ENCODE measurements around the gene UST.
"Not testable (repeated sequence)": the region's sequence is repeated elsewhere in the genome, so short reads cannot be mapped to it uniquely, and the experiment has no call there.

The UST gene

GRCh38 chr6:148736774-148737412, 9.9 kb upstream of the UST start:
- DNase-seq (ENCODE audit: low spot score), result no peak

GRCh38 chr6:148737806-148738205, 9.0 kb upstream of the UST start:
- no peak for DNase-seq (ENCODE audit: low spot score)

GRCh38 chr6:148738946-148739821, 7.6 kb upstream of the UST start:
- DNase-seq (ENCODE audit: low spot score), result no peak

- no peak for DNase-seq (ENCODE audit: low spot score)
These were observed 7.1 kb upstream of the UST start for GRCh38 chr6:148739822-148740128.

- DNase-seq (ENCODE audit: low spot score), result no peak
These were observed 3.4 kb upstream of the UST start for GRCh38 chr6:148743476-148743875.

GRCh38 chr6:148745926-148746325, 904 bp upstream of the UST start:
- no peak for DNase-seq (ENCODE audit: low spot score)

- no peak for DNase-seq (ENCODE audit: low spot score)
These were observed 278 bp downstream of the UST start for GRCh38 chr6:148747145-148747470.

GRCh38 chr6:148747471-148748165, 788 bp downstream of the UST start:
- DNase-seq (ENCODE audit: low spot score), result no peak

- no peak for DNase-seq (ENCODE audit: low spot score)
These were observed 2.8 kb downstream of the UST start for GRCh38 chr6:148749674-148750073.

GRCh38 chr6:148750838-148751792, 4.3 kb downstream of the UST start:
- peak; percentile 64 for DNase-seq (ENCODE audit: low spot score)

- no peak for DNase-seq (ENCODE audit: low spot score)
These were observed 5.0 kb downstream of the UST start for GRCh38 chr6:148751793-148752170.

GRCh38 chr6:148755379-148755778, 8.5 kb downstream of the UST start:
- not testable (repeated sequence) for DNase-seq (ENCODE audit: low spot score)

- DNase-seq (ENCODE audit: low spot score), result no peak
These were observed 11.2 kb downstream of the UST start for GRCh38 chr6:148757944-148758480.

- no peak for DNase-seq (ENCODE audit: low spot score)
These were observed 11.7 kb downstream of the UST start for GRCh38 chr6:148758492-148758891.

GRCh38 chr6:148760258-148760534, 13.4 kb downstream of the UST start:
- DNase-seq (ENCODE audit: low spot score), result no peak

- DNase-seq (ENCODE audit: low spot score), result peak; percentile 54
These were observed 14.0 kb downstream of the UST start for GRCh38 chr6:148760568-148761526.

- no peak for DNase-seq (ENCODE audit: low spot score)
These were observed 14.7 kb downstream of the UST start for GRCh38 chr6:148761527-148762011.

- DNase-seq (ENCODE audit: low spot score), result no peak
These were observed 15.4 kb downstream of the UST start for GRCh38 chr6:148762231-148762630.

GRCh38 chr6:148764259-148765020, 17.6 kb downstream of the UST start:
- DNase-seq (ENCODE audit: low spot score), result not testable (repeated sequence)
